HPDE6-E6E7 (cell line): ENCODE measurements around the gene MAGEA11.
"Not testable (repeated sequence)": the region's sequence is repeated elsewhere in the genome, so short reads cannot be mapped to it uniquely, and the experiment has no call there.

Experiments used
- DNase-seq: peaks from one replicate; pipeline ENCODE4 v3.0.0; 2011; ENCODE audit warnings: missing footprints; ENCODE audit errors: extremely low spot score

The MAGEA11 gene

DNA sequence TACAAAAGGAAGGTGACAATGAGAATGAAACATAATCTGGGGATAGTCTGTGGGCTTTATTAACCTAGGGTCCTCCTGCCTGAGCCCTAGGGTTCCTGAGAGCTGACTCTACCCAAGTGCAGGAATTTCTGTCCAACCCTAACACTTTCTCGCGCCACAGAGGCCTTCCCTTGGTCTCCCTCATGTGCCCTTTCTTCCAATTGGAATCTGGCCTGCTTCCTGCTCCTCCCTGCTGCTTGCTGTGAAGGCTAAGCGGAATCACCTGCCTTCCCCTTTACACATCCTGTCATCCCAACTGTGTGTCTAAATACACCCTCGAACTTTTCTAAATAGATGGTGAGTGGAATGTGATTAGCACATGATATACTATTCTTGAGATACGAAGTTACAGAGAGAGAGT, 5.9 kb downstream of the MAGEA11 start:
- DNase-seq, result no peak

DNA sequence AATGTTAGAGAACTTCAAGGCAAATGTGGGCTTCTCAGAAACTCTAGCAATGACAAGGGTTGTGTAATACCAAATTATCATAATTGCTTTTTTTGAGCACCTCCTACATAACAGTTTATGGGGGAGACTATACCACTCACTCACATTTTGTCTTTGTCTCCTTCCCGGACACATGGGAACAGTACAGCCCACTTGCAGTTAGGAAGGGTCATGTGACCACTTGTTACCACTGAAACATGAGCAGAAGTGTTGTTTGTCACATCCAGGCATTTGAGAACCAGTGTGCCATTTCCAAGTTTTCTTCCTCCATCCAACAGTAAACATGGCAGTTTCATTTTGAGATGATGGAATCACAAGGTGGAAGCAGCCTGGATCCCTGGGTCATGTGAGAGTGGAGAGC, 6.9 kb downstream of the MAGEA11 start:
- no peak for DNase-seq

DNA sequence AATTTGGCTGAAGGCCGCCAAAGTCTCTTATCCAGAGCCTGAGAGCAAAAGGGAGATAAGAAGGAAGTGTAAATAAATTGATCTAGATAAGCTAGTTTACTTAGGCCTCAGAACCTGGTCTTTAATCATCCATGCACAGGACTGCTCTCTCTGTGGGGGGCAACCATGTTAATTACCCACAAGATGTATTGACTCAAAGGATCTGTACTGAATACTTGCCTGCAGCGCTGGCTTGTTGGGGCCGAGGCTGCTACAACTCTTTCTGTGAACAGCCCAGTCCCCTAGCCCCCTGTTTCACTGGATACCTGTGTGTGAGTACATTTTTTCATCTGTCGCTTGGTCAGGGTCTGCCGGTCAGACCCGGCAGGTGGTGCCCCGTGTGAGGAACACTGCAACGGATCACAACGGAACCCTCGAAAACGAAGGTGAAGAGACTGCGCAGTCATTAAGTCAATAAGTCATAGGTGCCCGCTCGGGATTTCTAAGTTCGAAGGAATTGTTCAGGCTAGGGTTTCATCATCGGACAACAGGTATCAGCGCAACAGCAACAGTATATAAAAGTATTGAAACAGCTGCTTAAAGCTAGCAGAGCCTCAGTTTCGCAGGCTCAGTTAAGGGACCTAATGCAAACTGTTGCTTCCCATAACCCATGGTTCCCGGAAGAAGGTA, 8.3 kb downstream of the MAGEA11 start:
- no peak for DNase-seq

DNA sequence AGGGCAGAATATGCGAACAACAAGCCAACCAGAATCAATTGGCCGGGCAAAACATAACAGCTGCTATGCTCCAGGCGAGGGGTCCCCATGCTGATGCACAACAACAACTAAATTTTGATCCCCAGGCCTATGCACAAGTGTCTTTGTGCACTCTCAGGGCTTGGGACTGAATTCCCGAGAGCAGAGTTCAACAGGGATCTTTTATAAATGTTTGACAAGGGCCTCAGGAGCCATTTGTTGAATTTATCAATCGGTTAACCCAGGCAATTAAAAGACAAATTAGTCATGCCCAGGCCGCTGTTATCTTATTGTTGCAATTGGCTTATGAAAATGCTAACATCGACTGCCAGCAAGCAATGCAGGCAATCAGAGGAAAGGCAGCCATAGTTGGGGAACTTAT, 9.4 kb downstream of the MAGEA11 start:
- not testable (repeated sequence) for DNase-seq

DNA sequence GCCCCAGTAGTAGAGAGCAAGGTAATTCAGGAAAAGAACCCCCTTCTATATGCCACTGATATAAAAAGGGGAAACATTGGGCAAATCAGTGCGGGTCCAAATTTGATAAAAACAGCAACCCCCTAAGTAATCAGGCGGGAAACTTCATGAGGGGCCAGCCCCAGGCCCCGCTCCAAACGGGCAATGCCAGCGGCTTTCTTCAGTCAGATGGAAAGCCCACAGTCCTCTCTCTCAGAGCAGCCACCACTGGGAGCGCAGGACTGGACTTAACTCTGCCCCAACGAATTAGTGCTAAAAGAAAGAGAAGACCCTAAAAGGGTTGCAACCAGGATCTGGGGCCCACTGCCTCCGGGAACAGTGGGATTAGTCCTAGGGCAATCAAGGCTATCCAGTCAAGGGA, 9.9 kb downstream of the MAGEA11 start:
- no peak for DNase-seq

DNA sequence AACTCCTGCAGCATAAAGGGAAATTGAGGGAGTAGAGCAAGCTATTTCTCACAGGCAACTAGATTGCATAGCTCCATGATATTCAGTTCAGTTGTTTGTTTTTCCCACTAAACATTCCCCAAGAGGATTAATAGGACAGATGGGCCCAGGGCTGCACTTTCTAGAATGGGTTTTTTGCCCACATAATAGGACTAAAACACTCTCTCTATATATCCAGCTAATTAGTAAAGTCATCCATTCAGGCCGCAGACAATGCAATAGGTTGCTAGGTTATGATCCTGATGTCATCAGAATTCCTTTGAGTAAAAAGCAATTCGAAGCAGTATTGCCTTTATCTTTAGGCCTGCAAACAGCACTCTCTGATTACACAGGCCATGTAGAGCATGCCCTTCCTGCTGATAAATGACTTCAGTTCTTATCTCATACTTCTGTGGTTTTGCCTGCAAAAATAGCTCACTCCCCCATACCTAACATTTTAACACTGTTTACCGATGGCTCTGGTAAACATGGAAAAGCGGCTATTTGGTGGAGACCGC, 11.8 kb downstream of the MAGEA11 start:
- DNase-seq, result not testable (repeated sequence)

DNA sequence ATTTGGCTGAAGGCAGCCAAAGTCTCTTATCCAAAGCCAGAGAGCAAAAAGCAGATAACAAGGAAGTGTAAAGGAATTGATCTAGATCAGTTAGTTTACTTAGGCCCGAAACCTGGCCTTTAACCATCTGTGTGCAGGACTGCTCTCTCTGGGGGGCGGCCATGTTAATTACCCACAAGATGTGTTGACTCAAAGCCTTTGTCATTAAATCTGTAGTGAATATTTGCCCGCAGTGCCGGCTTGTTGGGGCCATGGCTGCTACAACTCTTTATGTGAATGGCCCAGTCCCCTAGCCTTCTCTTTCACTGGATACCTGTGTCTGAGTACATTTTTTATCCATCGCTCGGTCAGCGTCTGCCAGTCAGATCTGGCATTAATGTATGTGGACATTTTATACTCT, 15.4 kb downstream of the MAGEA11 start:
- DNase-seq, result not testable (repeated sequence)

DNA sequence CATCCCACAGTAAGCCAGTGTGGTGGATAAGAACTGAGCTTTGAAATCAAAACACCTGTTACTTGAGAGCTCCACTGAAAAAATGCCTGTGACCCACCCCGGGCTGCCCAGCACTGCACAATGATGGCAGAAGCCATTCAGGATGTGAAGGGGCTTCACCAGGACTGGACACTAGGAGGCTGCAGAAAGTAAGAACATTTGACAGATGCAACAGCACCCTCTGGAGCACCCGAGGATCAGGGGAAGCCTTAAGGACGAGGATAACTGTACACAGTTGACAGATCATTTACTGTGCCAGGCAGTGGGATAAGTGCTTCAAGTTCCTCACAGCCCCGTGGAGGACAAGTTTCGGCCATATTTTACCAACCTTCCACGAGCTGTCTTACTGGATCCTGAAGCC, 30.4 kb downstream of the MAGEA11 start:
- DNase-seq, result not testable (repeated sequence)

DNA sequence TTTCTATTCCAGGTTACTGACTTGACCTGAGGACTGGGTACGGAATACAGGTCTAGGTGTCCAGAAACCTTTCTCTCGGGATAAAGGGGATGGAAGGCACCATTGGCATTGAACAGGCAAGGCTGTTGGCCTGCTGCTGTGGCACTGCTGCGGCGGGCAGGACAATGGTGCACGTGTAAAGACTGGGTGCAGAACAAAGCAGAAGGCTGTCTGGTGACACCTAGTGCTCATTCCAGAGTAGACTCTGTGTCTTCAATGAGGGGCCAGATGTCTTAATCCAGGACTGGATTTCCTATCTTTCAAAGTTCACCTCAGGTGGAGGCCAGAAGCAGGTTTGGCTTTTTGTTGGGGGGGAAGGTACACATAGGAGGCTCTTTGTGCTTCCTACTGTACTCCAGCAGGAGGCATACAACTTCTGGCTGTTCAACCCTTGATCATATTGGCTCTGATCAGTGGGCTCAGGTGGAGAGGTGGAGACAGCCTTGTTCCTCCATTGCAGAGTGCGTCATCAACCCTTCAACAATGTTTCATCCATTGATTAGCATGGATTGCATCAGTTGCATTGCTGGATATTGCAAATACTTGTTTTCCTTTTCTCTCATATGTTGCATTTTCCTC, 34.6 kb downstream of the MAGEA11 start:
- DNase-seq, result not testable (repeated sequence)

DNA sequence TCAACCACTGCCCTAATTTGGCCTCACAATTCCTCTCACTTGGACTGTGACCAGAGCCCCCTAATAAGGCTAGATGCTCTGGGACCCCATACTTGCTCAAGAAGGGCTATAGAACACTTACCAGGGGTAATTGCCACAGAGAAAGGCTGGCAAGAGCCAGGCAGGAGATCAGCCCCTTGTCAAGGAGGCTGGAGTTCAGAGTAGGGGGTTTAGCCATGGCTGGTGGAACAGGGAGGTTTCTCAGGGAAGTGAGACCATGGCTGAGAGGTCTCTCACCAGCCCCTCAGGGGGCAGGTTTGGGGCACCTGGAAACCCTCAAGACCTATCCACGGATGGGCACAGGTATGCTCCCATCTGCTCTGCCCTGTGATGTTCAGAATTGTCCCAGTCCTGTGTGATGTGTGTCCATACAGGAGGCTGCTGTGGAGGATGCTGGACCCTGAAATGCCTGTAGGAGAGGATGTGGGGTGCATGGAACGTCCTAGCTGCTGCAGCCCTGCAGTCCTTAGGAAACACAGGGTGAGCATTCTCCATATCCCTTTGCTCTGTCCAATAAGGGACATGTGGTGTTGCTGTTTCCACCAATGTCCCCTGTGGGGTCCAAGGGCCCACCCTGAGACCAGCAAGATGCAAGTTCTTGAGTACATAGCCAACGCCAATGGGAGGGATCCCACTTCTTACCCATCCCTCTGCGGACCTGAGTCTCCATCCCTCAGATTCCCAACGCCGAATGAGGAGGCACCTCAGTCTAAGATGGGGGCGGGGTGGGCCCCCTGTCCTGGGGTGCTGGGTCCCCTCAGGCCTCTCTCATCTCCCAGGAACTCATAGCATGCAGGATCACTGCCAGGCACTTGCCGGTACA, 45.6 kb downstream of the MAGEA11 start:
- no peak for DNase-seq

DNA sequence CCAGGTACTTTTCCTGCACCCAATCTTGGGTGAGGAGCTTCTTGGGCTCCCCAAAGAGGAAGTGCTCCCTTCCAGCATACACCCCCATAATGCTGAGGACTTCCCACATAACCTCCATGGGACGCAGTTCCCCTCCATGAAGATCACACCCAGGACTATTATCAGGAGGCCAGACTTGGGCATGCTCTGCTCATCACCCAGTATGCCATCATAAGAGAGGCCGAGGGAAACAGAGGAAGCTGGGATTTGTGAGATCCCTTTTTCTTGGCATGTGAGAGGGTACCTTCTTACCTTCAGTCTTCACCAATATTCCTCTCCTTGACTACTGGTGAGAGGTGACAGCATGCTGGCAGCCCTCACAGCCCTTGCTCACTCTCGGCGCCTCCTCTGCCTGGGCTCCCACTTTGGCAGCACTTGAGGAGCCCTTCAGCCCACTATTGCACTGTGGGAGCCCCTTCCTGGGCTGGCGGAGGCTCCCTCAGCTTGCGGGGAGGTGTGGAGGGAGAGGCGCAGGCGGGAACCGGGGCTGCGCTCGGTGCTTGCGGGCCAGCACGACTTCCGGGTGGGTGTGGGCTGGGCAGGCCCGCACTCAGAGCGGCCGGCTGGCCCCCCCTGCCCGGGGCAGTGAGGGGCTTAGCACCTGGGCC, 46.3 kb downstream of the MAGEA11 start:
- DNase-seq, result no peak

DNA sequence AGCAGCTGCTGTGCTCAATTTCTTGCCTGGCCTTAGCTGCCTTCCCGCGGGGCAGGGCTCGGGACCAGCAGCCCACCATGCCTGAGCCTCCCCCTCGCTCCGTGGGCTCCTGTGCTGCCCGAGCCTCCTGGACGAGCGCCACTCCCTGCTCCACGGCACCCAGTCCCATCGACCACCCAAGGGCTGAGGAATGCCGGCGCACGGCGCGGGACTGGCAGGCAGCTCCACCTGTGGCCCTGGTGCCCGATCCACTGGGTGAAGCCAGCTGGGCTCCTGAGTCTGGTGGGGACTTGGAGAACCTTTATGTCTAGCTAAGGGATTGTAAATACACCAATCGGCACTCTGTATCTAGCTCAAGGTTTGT, 46.8 kb downstream of the MAGEA11 start:
- not testable (repeated sequence) for DNase-seq

DNA sequence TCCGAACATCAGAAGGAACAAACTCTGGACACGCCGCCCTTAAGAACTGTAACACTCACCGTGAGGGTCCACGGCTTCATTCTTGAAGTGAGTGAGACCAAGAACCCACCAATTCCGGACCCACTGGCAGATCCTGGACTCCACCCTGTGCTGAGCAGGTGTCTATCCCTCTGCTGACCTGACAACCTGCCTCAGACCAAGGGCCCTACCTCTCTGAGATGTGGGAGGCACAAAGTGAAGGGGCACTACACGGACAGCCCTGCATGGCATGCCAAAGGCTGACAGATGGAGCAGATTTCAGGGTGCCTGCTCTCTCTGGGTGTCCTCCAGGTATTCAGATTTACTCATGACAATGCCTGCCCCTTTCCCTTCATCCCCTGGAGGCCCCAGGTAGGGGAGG, 48.0 kb downstream of the MAGEA11 start:
- no peak for DNase-seq

DNA sequence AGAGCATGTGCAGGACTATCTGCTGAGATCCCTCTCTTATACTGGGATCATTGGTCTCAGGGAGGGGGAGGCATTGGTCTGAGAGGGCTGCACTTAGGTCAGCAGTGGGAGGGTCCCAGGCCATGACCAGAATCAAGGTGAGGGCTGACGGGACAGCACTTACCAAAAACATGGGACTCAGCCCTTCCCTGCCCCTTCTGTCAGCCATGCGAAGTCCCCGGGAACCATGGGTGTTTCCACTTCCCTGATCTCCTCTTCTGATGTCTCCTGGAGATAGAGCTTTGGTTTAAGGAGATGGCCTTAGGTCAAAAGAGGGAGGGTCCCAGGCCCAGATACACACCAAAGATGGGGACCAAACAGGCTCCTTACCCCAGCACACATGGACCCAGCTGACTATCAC, 49.1 kb downstream of the MAGEA11 start:
- DNase-seq, result no peak

DNA sequence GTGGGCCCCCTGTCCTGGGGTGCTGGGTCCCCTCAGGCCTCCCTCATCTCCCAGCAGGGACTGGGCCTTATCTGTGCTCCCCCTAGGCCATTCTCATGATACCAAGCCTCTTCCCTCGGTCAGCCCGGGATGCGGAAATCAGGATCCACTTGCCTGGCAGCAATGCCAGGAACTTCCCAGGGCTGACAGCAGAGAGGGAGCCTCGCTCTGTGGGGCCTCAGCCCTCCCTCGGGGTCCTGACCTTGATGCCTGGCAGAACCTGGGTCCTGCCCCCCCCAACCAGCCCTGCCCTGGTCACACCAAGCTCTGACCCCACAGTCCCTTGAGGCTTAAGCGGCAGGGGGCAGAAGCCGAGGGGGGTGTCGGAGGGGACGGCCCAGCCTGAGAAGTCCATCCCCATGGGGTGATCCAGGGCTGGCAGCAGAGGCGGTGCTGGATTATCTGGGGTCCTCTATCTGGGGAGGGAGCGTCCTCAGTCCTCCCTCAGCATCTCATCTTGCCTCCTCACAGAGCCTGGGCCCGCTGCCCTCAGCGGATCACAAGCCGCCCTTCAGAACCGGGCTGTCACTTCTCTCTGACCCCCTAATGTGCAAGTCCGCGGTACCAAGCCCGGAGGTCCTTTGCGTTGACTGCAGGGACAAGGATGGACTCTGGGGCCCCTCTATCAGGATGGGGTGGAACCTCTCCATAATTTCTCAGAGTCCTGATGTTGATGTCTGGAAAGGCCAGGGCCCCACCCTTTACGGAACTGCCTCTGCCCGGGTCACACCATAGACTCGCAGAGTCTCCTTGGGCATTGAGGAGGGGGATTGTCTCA, 50.2 kb downstream of the MAGEA11 start:
- not testable (repeated sequence) for DNase-seq

DNA sequence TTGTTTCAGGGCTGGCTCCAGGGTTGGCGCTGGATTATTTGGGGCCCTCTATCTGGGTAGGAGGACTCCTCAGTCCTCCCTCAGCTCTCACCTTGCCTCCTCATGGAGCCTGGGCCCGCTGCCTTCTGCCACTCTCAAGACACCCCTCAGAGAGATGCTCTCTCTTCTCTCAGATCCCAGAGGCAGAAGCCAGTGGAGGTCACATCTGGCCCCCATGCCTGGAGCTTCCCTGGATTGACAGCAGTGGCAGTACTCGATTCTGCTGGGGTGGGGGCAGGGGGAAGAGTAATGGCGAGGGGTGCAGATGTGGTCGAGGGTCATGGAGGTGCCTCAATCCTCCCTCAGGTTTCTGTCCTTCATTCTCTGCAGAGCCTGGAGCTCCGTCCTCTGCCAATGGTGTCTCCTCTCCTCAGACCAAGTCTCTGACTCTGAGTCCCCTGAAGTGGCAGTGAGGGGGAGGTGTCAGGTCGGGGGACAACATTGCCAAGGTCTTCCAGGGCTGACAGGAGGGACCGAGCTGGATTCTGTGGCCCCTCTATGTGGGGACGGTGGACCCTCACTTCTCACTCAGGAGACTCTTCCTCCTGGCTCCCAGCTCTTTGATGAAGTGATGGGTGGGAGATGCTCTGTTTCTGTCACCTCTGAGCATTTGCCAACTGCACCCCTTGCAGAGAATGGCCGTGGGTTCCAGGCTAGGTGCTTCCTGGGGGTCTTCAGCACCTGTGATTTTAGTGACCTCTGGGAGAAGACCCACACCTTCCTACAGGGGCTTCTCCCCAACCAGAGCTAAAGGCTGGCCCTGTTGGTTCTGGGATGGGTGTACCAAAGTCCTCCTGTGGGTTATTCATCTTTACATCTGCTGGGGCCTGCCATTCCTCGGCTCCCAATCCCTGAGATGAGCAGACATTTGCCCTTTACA, 51.1 kb downstream of the MAGEA11 start:
- no peak for DNase-seq
